Loucy (cell line): Measurements from ENCODE around the gene TOX2.

ENCODE experiments used
- EZH2phosphoT487 ChIP-seq: fragments of 200-600 bp; IDR thresholded peaks from 2 replicates; pipeline ENCODE4 v1.6.1; 2018; ENCODE audit warnings: antibody characterized with exemption, mild to moderate bottlenecking, moderate library complexity, borderline replicate concordance
- TF ChIP-seq, protein P1 (sequence below): fragments of 200-600 bp; sonication (generic); conservative IDR thresholded peaks from 2 replicates; pipeline ENCODE4 v1.5.1; 2014; ENCODE audit warnings: mild to moderate bottlenecking, antibody characterized with exemption, low read length

GRCh38 chr20:43974695-43975094, 60.0 kb downstream of the TOX2 start:
- TF ChIP-seq, protein P1, sequence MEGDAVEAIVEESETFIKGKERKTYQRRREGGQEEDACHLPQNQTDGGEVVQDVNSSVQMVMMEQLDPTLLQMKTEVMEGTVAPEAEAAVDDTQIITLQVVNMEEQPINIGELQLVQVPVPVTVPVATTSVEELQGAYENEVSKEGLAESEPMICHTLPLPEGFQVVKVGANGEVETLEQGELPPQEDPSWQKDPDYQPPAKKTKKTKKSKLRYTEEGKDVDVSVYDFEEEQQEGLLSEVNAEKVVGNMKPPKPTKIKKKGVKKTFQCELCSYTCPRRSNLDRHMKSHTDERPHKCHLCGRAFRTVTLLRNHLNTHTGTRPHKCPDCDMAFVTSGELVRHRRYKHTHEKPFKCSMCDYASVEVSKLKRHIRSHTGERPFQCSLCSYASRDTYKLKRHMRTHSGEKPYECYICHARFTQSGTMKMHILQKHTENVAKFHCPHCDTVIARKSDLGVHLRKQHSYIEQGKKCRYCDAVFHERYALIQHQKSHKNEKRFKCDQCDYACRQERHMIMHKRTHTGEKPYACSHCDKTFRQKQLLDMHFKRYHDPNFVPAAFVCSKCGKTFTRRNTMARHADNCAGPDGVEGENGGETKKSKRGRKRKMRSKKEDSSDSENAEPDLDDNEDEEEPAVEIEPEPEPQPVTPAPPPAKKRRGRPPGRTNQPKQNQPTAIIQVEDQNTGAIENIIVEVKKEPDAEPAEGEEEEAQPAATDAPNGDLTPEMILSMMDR, result no peak
- no peak for TF ChIP-seq EZH2phosphoT487
